C4-2B (cell line): Measurements from ENCODE around the gene GEMIN8.

Source experiments
- ZFX ChIP-seq: fragments of 450-650 bp; IDR thresholded peaks from 2 replicates; pipeline ENCODE4 v1.6.1; 2017
- TF ChIP-seq, protein P1 (sequence below): fragments of 450-650 bp; conservative IDR thresholded peaks from 2 replicates; pipeline ENCODE4 v1.5.1; 2017; ENCODE audit warnings: mild to moderate bottlenecking

- TF ChIP-seq, protein P1, sequence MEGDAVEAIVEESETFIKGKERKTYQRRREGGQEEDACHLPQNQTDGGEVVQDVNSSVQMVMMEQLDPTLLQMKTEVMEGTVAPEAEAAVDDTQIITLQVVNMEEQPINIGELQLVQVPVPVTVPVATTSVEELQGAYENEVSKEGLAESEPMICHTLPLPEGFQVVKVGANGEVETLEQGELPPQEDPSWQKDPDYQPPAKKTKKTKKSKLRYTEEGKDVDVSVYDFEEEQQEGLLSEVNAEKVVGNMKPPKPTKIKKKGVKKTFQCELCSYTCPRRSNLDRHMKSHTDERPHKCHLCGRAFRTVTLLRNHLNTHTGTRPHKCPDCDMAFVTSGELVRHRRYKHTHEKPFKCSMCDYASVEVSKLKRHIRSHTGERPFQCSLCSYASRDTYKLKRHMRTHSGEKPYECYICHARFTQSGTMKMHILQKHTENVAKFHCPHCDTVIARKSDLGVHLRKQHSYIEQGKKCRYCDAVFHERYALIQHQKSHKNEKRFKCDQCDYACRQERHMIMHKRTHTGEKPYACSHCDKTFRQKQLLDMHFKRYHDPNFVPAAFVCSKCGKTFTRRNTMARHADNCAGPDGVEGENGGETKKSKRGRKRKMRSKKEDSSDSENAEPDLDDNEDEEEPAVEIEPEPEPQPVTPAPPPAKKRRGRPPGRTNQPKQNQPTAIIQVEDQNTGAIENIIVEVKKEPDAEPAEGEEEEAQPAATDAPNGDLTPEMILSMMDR, result no peak
- TF ChIP-seq ZFX, result no peak
These were observed 13.5 kb upstream of the GEMIN8 start for GRCh38 chrX:14043209-14043608.
